Measurements from ENCODE around the gene CENPF. TPM values are rescaled to one million over a fixed set of nuclear protein-coding genes. Genes with fewer than 3 reads are reported as not detected.

CENPF gene
- polyA plus RNA-seq, 5 donors: 49.4 to 134 (median 70.3) TPM

DNA sequence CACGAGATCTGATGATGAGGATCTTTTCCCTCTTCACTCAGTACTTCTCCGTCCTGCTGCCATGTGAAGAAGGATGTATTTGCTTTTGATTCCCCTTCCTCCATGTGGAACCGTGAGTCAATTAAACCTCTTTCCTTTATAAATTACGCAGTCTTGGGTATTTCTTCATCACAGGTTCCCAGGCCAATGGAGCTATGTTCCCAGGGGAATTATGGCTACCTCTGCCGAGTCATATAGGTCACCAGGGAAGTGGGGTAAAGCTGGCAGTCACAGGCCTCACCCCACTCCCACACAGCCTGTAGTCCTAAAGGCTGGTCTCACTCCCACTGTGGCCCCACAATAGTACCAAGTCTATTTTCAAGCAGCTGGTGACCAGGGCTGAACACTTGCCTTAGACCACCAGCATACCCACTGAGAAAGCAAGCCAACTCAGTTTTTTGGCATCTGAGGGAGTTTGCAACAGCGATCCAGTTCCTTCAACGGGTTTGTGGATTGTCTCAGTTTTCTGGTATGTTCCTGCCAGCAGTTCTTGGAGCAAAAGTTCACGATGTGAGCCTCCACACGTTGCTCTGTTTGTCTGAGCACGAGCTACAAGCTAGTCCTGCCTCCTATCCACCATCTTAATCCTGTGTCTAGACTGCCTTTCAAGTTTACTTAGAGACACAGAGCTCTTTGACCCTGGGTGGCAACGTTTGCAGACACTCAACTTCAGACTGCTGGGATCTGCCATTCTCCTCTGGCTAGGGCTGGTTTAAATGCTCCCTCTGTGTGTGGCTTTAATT, 104.5 kb downstream of the CENPF start:
- DNase-seq: no peak

GRCh38 chr1:214708321-214708955, 105.4 kb downstream of the CENPF start:
- DNase-seq: no peak

GRCh38 chr1:214709241-214709640, 106.2 kb downstream of the CENPF start:
- DNase-seq: no peak

GRCh38 chr1:214712737-214713136, 109.7 kb downstream of the CENPF start:
- no peak for DNase-seq

Other genes with a start within 250 kb of the CENPF start
- gene PTPN14, start 51.6 kb upstream of the CENPF start, polyA plus RNA-seq (ENCODE audit: insufficient read depth in 1 of 5, insufficient read length in 5 of 5, low replicate concordance in 1 of 5): 10 to 100 TPM; 10.3 to 16.9 (median 15.4) TPM

Measured in right lung (tissue), 5 donors.